Body of pancreas (tissue), 4 donors: ENCODE data around the gene GRIK1.

Source experiments
- CTCF ChIP-seq, 7 experiments: fragments of 450-650 bp in 4 of 7; fragments of 200-600 bp in 3 of 7; sonication (generic) in 3 of 7; IDR thresholded peaks; one replicate each; pipeline ENCODE4 v1.5.1; 2016 to 2019; ENCODE audit warnings: antibody characterized with exemption in 7 of 7
- POLR2A ChIP-seq, 3 donors: fragments of 450-650 bp; IDR thresholded peaks; one replicate each; pipeline ENCODE4 v1.6.1; 2016; ENCODE audit warnings: antibody characterized with exemption in 3 of 3, mild to moderate bottlenecking in 2 of 3

GRCh38 chr21:29726044-29726443 lies 213.8 kb downstream of the GRIK1 start:
- TF ChIP-seq CTCF (IDR thresholded peaks at IDR 0.05): no peak
- TF ChIP-seq POLR2A (IDR thresholded peaks at IDR 0.05): no peak
